Upper lobe of left lung (tissue), 4 donors: ENCODE data around the gene GMDS.

Experiments used
- CTCF ChIP-seq, 6 experiments: fragments of 450-650 bp in 4 of 6; fragments of 200-600 bp in 2 of 6; sonication (generic) in 2 of 6; IDR thresholded peaks; one replicate each; pipeline ENCODE4 v1.5.1; 2016 to 2019; ENCODE audit warnings: antibody characterized with exemption in 6 of 6
- EP300 ChIP-seq, 4 donors: sonication (generic); formaldehyde crosslinking; IDR thresholded peaks; one replicate each; pipeline ENCODE4 v1.5.1; 2017; ENCODE audit warnings: antibody characterized with exemption in 4 of 4, control low read depth in 2 of 4
- POLR2A ChIP-seq, 4 donors: fragments of 450-650 bp; IDR thresholded peaks; one replicate each; pipeline ENCODE4 v1.5.1; 2016 to 2017; ENCODE audit warnings: antibody characterized with exemption in 4 of 4, mild to moderate bottlenecking in 2 of 4
- POLR2AphosphoS5 ChIP-seq, 2 donors: sonication (generic); formaldehyde crosslinking; IDR thresholded peaks; one replicate each; pipeline ENCODE4 v1.5.1; 2017; ENCODE audit warnings: antibody characterized with exemption in 2 of 2

GRCh38 chr6:2037237-2037926, 208.0 kb downstream of the GMDS start:
- TF ChIP-seq POLR2AphosphoS5 (IDR thresholded peaks at IDR 0.05) (no peak), CTCF (IDR thresholded peaks at IDR 0.05) (no peak), POLR2A (IDR thresholded peaks at IDR 0.05) (no peak), EP300 (IDR thresholded peaks at IDR 0.05) (no peak)
